ENCODE measurements around the gene CUBN.

DNA sequence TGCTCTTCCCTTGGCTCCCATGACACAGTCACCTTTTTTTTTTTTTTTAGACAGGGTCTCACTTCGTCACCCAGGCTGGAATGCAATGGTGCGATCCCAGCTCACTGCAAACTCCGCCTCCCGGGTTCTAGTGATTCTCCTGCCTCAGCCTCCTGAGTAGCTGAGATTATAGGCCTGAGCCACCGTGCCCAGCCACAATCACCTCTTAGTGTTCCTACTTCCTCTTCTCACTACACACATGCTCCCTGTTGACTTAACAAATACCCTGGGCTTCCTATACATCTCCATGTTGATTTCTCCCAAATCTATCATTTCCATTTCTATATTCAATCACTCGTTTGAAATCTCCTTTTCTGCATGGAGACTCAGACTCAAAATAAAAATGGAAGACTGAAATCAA lies 91.7 kb downstream of the CUBN start:
- TF ChIP-seq, protein P1, sequence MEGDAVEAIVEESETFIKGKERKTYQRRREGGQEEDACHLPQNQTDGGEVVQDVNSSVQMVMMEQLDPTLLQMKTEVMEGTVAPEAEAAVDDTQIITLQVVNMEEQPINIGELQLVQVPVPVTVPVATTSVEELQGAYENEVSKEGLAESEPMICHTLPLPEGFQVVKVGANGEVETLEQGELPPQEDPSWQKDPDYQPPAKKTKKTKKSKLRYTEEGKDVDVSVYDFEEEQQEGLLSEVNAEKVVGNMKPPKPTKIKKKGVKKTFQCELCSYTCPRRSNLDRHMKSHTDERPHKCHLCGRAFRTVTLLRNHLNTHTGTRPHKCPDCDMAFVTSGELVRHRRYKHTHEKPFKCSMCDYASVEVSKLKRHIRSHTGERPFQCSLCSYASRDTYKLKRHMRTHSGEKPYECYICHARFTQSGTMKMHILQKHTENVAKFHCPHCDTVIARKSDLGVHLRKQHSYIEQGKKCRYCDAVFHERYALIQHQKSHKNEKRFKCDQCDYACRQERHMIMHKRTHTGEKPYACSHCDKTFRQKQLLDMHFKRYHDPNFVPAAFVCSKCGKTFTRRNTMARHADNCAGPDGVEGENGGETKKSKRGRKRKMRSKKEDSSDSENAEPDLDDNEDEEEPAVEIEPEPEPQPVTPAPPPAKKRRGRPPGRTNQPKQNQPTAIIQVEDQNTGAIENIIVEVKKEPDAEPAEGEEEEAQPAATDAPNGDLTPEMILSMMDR (IDR thresholded peaks at IDR 0.05 in 2 of 3, conservative IDR thresholded peaks at IDR 0.05 in 1 of 3; ENCODE audit: control insufficient read depth in 2 of 3, extremely low read depth in 1 of 3, insufficient read depth in 1 of 3, low read depth in 3 of 3, low read length in 3 of 3): no peak
- TF ChIP-seq IKZF1 (conservative IDR thresholded peaks at IDR 0.05) (no peak), SREBF1 (IDR thresholded peaks at IDR 0.05; ENCODE audit: low read length) (no peak)

All from GM12878 (cell line).